SU-DHL-6 (cell line): ENCODE results near the gene AMACR.

Experiments
- H2AFZ ChIP-seq: fragments of 200-600 bp; sonication (generic); 2 replicates; pipeline ENCODE4 v1.6.1; 2014; ENCODE audit warnings: low read depth, mild to moderate bottlenecking, moderate library complexity, mixed read lengths, antibody characterized with exemption, low read length; ENCODE audit not compliant: severe bottlenecking
- H3F3A ChIP-seq: fragments of 200-600 bp; shearing (Covaris generic); 2 replicates; pipeline ENCODE4 v1.6.0; 2016; ENCODE audit warnings: antibody characterized with exemption, mild to moderate bottlenecking; ENCODE audit not compliant: insufficient read depth
- H3K27ac ChIP-seq: fragments of 200-600 bp; sonication (generic); 2 replicates; pipeline ENCODE4 v1.5.1; 2016; ENCODE audit warnings: low read depth, mild to moderate bottlenecking, low read length, moderate library complexity, mixed read lengths
- H3K27me3 ChIP-seq: fragments of 200-600 bp; sonication (generic), shearing (Covaris generic); 2 replicates; pipeline ENCODE4 v1.6.0; 2014; ENCODE audit warnings: mild to moderate bottlenecking, low read length
- H3K36me3 ChIP-seq: fragments of 200-600 bp; sonication (generic); 2 replicates; pipeline ENCODE4 v1.6.1; 2014; ENCODE audit warnings: mild to moderate bottlenecking, low read length, mixed read lengths
- H3K4me2 ChIP-seq: fragments of 300-600, 200-600 bp; shearing (Covaris generic), sonication (generic); 2 replicates; pipeline ENCODE4 v1.6.0; 2014; ENCODE audit warnings: low read length, low read depth, mild to moderate bottlenecking; ENCODE audit not compliant: poor library complexity, severe bottlenecking
- H3K4me3 ChIP-seq: fragments of 200-600 bp; sonication (generic); 2 replicates; pipeline ENCODE4 v1.5.1; 2014; ENCODE audit warnings: antibody characterized with exemption, low read length, mild to moderate bottlenecking, mixed read lengths; ENCODE audit not compliant: insufficient read depth, poor library complexity, severe bottlenecking
- H3K79me2 ChIP-seq: fragments of 200-600 bp; sonication (generic); 2 replicates; pipeline ENCODE4 v1.6.1; 2014; ENCODE audit warnings: mild to moderate bottlenecking, low read length, moderate library complexity; ENCODE audit not compliant: insufficient read depth
- H3K9ac ChIP-seq: fragments of 200-600 bp; sonication (generic); 2 replicates; pipeline ENCODE4 v1.7.0; 2014; ENCODE audit warnings: mild to moderate bottlenecking, low read length
- H3K9me2 ChIP-seq: fragments of 200-600 bp; sonication (generic); replicated peaks from 2 replicates; pipeline ENCODE4 v1.6.1; 2014; ENCODE audit warnings: low read length; ENCODE audit not compliant: insufficient read depth
- H3K9me3 ChIP-seq: fragments of 200-600 bp; sonication (generic); 2 replicates; pipeline ENCODE4 v1.6.1; 2014; ENCODE audit warnings: low read length, mixed read lengths; ENCODE audit not compliant: insufficient read depth
- H4K20me1 ChIP-seq: fragments of 200-600 bp; sonication (generic); 2 replicates; pipeline ENCODE4 v1.6.1; 2014; ENCODE audit warnings: low read depth, mild to moderate bottlenecking, antibody characterized with exemption, low read length, moderate library complexity, mixed read lengths
- EZH2phosphoT487 ChIP-seq: fragments of 200-600 bp; sonication (generic), shearing (Covaris generic); conservative IDR thresholded peaks from 2 replicates; pipeline ENCODE4 v1.6.1; 2018; ENCODE audit warnings: mild to moderate bottlenecking, antibody characterized with exemption, low read length, moderate library complexity, mixed read lengths
- TF ChIP-seq, protein P1 (sequence below): fragments of 200-600 bp; sonication (generic); IDR thresholded peaks from one replicate; pipeline ENCODE4 v1.5.1; 2017; ENCODE audit warnings: antibody characterized with exemption, mild to moderate bottlenecking, low read length, moderate library complexity; ENCODE audit not compliant: insufficient read depth, poor library complexity, severe bottlenecking

The AMACR gene

GRCh38 chr5:33985447-33985846, 22.4 kb downstream of the AMACR start:
- Histone ChIP-seq H4K20me1 (no peaks in the 10 kb centered on the region), H3K27me3 (no peaks in the 10 kb centered on the region), H3K9me3 (no peaks in the 10 kb centered on the region; the same call in 1 of the 2 replicates), H3K9me2 (no peaks in the 10 kb centered on the region), H2AFZ (no peak overlapping the region), H3K9ac (no peak overlapping the region), H3K4me2 (no peak overlapping the region), H3K4me3 (no peak overlapping the region), H3F3A (no peaks in the 10 kb centered on the region), H3K79me2 (no peaks in the 10 kb centered on the region), H3K36me3 (0 out of 2 replicates have a peak, but pooled peaks cover 2% of the 10 kb centered on the region), H3K27ac (no peak overlapping the region)
- TF ChIP-seq EZH2phosphoT487 = no peak
- TF ChIP-seq, protein P1, sequence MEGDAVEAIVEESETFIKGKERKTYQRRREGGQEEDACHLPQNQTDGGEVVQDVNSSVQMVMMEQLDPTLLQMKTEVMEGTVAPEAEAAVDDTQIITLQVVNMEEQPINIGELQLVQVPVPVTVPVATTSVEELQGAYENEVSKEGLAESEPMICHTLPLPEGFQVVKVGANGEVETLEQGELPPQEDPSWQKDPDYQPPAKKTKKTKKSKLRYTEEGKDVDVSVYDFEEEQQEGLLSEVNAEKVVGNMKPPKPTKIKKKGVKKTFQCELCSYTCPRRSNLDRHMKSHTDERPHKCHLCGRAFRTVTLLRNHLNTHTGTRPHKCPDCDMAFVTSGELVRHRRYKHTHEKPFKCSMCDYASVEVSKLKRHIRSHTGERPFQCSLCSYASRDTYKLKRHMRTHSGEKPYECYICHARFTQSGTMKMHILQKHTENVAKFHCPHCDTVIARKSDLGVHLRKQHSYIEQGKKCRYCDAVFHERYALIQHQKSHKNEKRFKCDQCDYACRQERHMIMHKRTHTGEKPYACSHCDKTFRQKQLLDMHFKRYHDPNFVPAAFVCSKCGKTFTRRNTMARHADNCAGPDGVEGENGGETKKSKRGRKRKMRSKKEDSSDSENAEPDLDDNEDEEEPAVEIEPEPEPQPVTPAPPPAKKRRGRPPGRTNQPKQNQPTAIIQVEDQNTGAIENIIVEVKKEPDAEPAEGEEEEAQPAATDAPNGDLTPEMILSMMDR = no peak

- no peak within 1 kb of the TSS for H3K27ac ChIP-seq
- no peak within 1 kb of the TSS for H3K9ac ChIP-seq
- H3K4me2 ChIP-seq = no peak within 1 kb of the TSS
- no peaks in the 10 kb centered on the region for H4K20me1 ChIP-seq
- TF ChIP-seq, protein P1 = no peak
- TF ChIP-seq EZH2phosphoT487 = no peak
- H3K36me3 ChIP-seq = 0 out of 2 replicates have a peak, but pooled peaks cover 2% of the 10 kb centered on the region
- no peaks in the 10 kb centered on the region for H3K27me3 ChIP-seq
- no peak within 1 kb of the TSS for H3K4me3 ChIP-seq
- H2AFZ ChIP-seq = no peak within 1 kb of the TSS
- no peaks in the 10 kb centered on the region for H3K9me2 ChIP-seq
- H3K9me3 ChIP-seq = no peaks in the 10 kb centered on the region; the same call in 1 of the 2 replicates
- no peaks in the 10 kb centered on the region for H3K79me2 ChIP-seq
- no peaks in the 10 kb centered on the region for H3F3A ChIP-seq
These were observed 23.2 kb downstream of the AMACR start, which contains the start of gene SLC45A2 for GRCh38 chr5:33984671-33985124. SLC45A2 (minus strand) TSS chr5:33984693; CDS start chr5:33984583, 110 bp downstream.

DNA sequence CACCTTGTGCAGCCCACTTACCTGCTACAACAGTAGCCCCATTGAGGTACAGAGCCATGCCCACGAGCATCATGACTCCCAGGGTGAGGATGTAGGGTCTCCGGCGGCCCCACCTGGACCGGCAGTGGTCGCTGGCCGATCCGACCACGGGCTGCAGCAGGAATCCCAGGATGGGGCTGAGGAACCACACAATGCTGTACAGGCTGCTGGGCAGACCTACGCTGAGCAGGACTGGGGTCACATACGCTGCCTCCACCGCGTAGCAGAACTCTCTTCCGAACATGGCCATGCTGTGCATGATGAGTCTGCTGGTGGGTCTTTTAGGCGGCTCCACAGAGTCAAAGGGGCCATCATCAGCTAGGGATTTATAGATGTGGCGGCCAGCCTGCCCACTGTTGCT, 23.7 kb downstream of the AMACR start:
- Histone ChIP-seq H2AFZ (no peak overlapping the region), H3K36me3 (0 out of 2 replicates have a peak, but pooled peaks cover 2% of the 10 kb centered on the region), H3K27me3 (no peaks in the 10 kb centered on the region), H3K4me3 (no peak overlapping the region), H3K9ac (no peak overlapping the region), H3K4me2 (no peak overlapping the region), H3K9me3 (no peaks in the 10 kb centered on the region; the same call in 1 of the 2 replicates), H4K20me1 (no peaks in the 10 kb centered on the region), H3K9me2 (no peaks in the 10 kb centered on the region), H3K27ac (no peak overlapping the region), H3K79me2 (no peaks in the 10 kb centered on the region), H3F3A (no peaks in the 10 kb centered on the region)
- TF ChIP-seq EZH2phosphoT487 = no peak
- TF ChIP-seq, protein P1 = no peak
